ENCODE results near the gene DPYSL3.
"Not testable (repeated sequence)": the region's sequence is repeated elsewhere in the genome, so short reads cannot be mapped to it uniquely, and the experiment has no call there.

DNA sequence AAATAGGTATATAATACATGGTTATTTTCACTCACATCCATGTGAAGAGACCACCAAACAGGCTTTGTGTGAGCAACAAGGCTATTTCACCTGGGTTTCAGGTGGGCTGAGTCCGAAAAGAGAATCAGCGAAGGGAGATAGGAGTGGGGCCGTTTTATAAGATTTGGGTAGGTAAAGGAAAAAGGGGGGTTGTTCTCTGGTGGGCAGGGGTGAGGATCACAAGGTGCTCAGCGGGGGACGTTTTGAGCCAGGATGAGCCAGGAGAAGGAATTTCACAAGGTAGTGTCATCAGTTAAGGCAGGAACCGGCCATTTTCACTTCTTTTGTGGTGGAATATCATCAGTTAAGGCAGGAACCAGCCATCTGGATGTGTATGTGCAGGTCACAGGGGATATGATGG is 142.5 kb downstream of the DPYSL3 start:
- TF ChIP-seq, protein P1, sequence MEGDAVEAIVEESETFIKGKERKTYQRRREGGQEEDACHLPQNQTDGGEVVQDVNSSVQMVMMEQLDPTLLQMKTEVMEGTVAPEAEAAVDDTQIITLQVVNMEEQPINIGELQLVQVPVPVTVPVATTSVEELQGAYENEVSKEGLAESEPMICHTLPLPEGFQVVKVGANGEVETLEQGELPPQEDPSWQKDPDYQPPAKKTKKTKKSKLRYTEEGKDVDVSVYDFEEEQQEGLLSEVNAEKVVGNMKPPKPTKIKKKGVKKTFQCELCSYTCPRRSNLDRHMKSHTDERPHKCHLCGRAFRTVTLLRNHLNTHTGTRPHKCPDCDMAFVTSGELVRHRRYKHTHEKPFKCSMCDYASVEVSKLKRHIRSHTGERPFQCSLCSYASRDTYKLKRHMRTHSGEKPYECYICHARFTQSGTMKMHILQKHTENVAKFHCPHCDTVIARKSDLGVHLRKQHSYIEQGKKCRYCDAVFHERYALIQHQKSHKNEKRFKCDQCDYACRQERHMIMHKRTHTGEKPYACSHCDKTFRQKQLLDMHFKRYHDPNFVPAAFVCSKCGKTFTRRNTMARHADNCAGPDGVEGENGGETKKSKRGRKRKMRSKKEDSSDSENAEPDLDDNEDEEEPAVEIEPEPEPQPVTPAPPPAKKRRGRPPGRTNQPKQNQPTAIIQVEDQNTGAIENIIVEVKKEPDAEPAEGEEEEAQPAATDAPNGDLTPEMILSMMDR (IDR thresholded peaks at IDR 0.05; ENCODE audit: low read length): not testable (repeated sequence)
- not testable (repeated sequence) for TF ChIP-seq EZH2 (optimal IDR thresholded peaks at IDR 0.05; ENCODE audit: low read depth, low read length)
